KMS-11 (cell line): ENCODE data around the gene TIGAR.

Experiments
- H2AFZ ChIP-seq: fragments of 200-600 bp; sonication (generic); 2 replicates; pipeline ENCODE4 v1.6.1; 2016; ENCODE audit warnings: antibody characterized with exemption, mixed run types, low read depth
- H3K27ac ChIP-seq: fragments of 200-600 bp; sonication (generic); 2 replicates; pipeline ENCODE4 v1.6.1; 2016; ENCODE audit warnings: mild to moderate bottlenecking, mixed run types
- H3K27me3 ChIP-seq: fragments of 200-600 bp; sonication (generic); 2 replicates; pipeline ENCODE4 v1.6.1; 2017; ENCODE audit warnings: mild to moderate bottlenecking, low read depth, mixed run types, moderate library complexity; ENCODE audit not compliant: insufficient read depth
- H3K36me3 ChIP-seq: fragments of 200-600 bp; sonication (generic); 2 replicates; pipeline ENCODE4 v1.6.1; 2017; ENCODE audit warnings: mild to moderate bottlenecking, mixed run types; ENCODE audit not compliant: insufficient read depth
- H3K4me1 ChIP-seq: fragments of 200-600 bp; sonication (generic); 2 replicates; pipeline ENCODE4 v1.6.1; 2016; ENCODE audit warnings: mild to moderate bottlenecking, low read depth, mixed run types; ENCODE audit not compliant: poor library complexity, severe bottlenecking
- H3K4me2 ChIP-seq: fragments of 200-600 bp; sonication (generic); 2 replicates; pipeline ENCODE4 v1.7.0; 2016; ENCODE audit warnings: mild to moderate bottlenecking, mixed run types
- H3K4me3 ChIP-seq: fragments of 200-600 bp; sonication (generic); IDR thresholded peaks from 2 replicates; pipeline ENCODE4 v1.6.1; 2017; ENCODE audit warnings: low read depth, low read length, mixed read lengths; ENCODE audit not compliant: insufficient read depth
- H3K79me2 ChIP-seq: fragments of 200-600 bp; sonication (generic); 2 replicates; pipeline ENCODE4 v1.6.1; 2016; ENCODE audit warnings: low read depth, mixed run types; ENCODE audit not compliant: insufficient read depth
- H3K9ac ChIP-seq: fragments of 200-600 bp; sonication (generic); 2 replicates; pipeline ENCODE4 v1.6.1; 2016; ENCODE audit warnings: mild to moderate bottlenecking, mixed run types
- H4K20me1 ChIP-seq: fragments of 200-600 bp; sonication (generic); 2 replicates; pipeline ENCODE4 v1.6.1; 2016; ENCODE audit warnings: mild to moderate bottlenecking, mixed run types; ENCODE audit not compliant: insufficient read depth
- CTCF ChIP-seq: fragments of 200-600 bp; sonication (generic); conservative IDR thresholded peaks from 2 replicates; pipeline ENCODE4 v1.6.1; 2017; ENCODE audit warnings: low read depth, mild to moderate bottlenecking, antibody characterized with exemption, low read length, moderate library complexity, mixed read lengths

TIGAR gene

GRCh38 chr12:4375449-4375848 is 54.4 kb downstream of the TIGAR start:
- Histone ChIP-seq H3K27me3 (no peaks in the 10 kb centered on the region), H2AFZ (no peak overlapping the region), H4K20me1 (no peaks in the 10 kb centered on the region), H3K79me2 (no peaks in the 10 kb centered on the region), H3K9ac (no peak overlapping the region), H3K4me1 (no peaks in the 10 kb centered on the region), H3K4me2 (no peak overlapping the region), H3K27ac (no peak overlapping the region), H3K4me3 (no peak overlapping the region), H3K36me3 (no peaks in the 10 kb centered on the region)
- TF ChIP-seq CTCF: no peak

- H3K36me3 ChIP-seq: no peaks in the 10 kb centered on the region
- no peaks in the 10 kb centered on the region for H3K4me1 ChIP-seq
- no peaks in the 10 kb centered on the region for H3K27me3 ChIP-seq
- no peaks in the 10 kb centered on the region for H4K20me1 ChIP-seq
- no peak for TF ChIP-seq CTCF
- no peak overlapping the region for H3K4me3 ChIP-seq
- no peak overlapping the region for H3K9ac ChIP-seq
- no peak overlapping the region for H3K27ac ChIP-seq
- no peak overlapping the region for H2AFZ ChIP-seq
- H3K79me2 ChIP-seq: no peaks in the 10 kb centered on the region
- no peak overlapping the region for H3K4me2 ChIP-seq
Measured at GRCh38 chr12:4378772-4379171, 57.8 kb downstream of the TIGAR start.

GRCh38 chr12:4379405-4379804 is 58.4 kb downstream of the TIGAR start, which contains the start of gene FGF23:
FGF23 (minus strand) TSS chr12:4379712; CDS start chr12:4379582, 130 bp downstream.
- Histone ChIP-seq H3K36me3 (no peaks in the 10 kb centered on the region), H3K27me3 (no peaks in the 10 kb centered on the region), H3K9ac (no peak within 1 kb of the TSS), H3K4me3 (no peak within 1 kb of the TSS), H3K79me2 (no peaks in the 10 kb centered on the region), H3K4me2 (no peak within 1 kb of the TSS), H3K27ac (no peak within 1 kb of the TSS), H2AFZ (no peak within 1 kb of the TSS), H3K4me1 (no peaks in the 10 kb centered on the region), H4K20me1 (no peaks in the 10 kb centered on the region)
- no peak for TF ChIP-seq CTCF

- TF ChIP-seq CTCF: no peak
- H4K20me1 ChIP-seq: no peaks in the 10 kb centered on the region
- no peak overlapping the region for H2AFZ ChIP-seq
- no peaks in the 10 kb centered on the region for H3K36me3 ChIP-seq
- H3K4me1 ChIP-seq: no peaks in the 10 kb centered on the region
- no peaks in the 10 kb centered on the region for H3K79me2 ChIP-seq
- no peak overlapping the region for H3K4me3 ChIP-seq
- no peaks in the 10 kb centered on the region for H3K27me3 ChIP-seq
- H3K27ac ChIP-seq: no peak overlapping the region
- no peak overlapping the region for H3K9ac ChIP-seq
- H3K4me2 ChIP-seq: no peak overlapping the region
Measured at GRCh38 chr12:4380332-4380731, 59.3 kb downstream of the TIGAR start.
